Measurements from ENCODE around the gene KCNH5.

The KCNH5 gene

GRCh38 chr14:62947301-62947700 lies 98.0 kb downstream of the KCNH5 start:
- H3K27me3 ChIP-seq (ENCODE audit: insufficient read depth, low read length, poor library complexity, severe bottlenecking), result no peaks in the 10 kb centered on the region
- H3K4me1 ChIP-seq (ENCODE audit: insufficient read depth, low read length, poor library complexity, severe bottlenecking), result no peaks in the 10 kb centered on the region
- no peak overlapping the region for H3K4me2 ChIP-seq (ENCODE audit: low read depth, low read length, poor library complexity, severe bottlenecking)
- TF ChIP-seq CTCF (conservative IDR thresholded peaks at IDR 0.05; ENCODE audit: low read length), result no peak
- TF ChIP-seq EZH2phosphoT487 (IDR thresholded peaks at IDR 0.05; ENCODE audit: borderline replicate concordance), result no peak
- H4K20me1 ChIP-seq (ENCODE audit: insufficient read depth, low read length, poor library complexity, severe bottlenecking), result no peaks in the 10 kb centered on the region
- H3K9me3 ChIP-seq (ENCODE audit: insufficient read depth, low read depth, low read length), result no peaks in the 10 kb centered on the region
- no peak overlapping the region for H3K4me3 ChIP-seq (ENCODE audit: low read length, poor library complexity, severe bottlenecking)
- no peaks in the 10 kb centered on the region for H3K36me3 ChIP-seq (ENCODE audit: insufficient read depth, low read length)
- no peaks in the 10 kb centered on the region for H3K79me2 ChIP-seq (ENCODE audit: insufficient read depth, low read length)
- H2AFZ ChIP-seq (ENCODE audit: low read length), result no peak overlapping the region
- no peak overlapping the region for H3K9ac ChIP-seq (ENCODE audit: low read depth, low read length, poor library complexity, severe bottlenecking)
- no peaks in the 10 kb centered on the region for H3F3A ChIP-seq (ENCODE audit: low read depth)
- H3K9me2 ChIP-seq (replicated peaks; ENCODE audit: low read depth, low read length), result no peaks in the 10 kb centered on the region

- H4K20me1 ChIP-seq (ENCODE audit: insufficient read depth, low read length, poor library complexity, severe bottlenecking), result no peaks in the 10 kb centered on the region
- H3K4me3 ChIP-seq (ENCODE audit: low read length, poor library complexity, severe bottlenecking), result no peak overlapping the region
- no peak overlapping the region for H3K4me2 ChIP-seq (ENCODE audit: low read depth, low read length, poor library complexity, severe bottlenecking)
- no peaks in the 10 kb centered on the region for H3K36me3 ChIP-seq (ENCODE audit: insufficient read depth, low read length)
- no peaks in the 10 kb centered on the region for H3K79me2 ChIP-seq (ENCODE audit: insufficient read depth, low read length)
- H3F3A ChIP-seq (ENCODE audit: low read depth), result no peaks in the 10 kb centered on the region
- H3K4me1 ChIP-seq (ENCODE audit: insufficient read depth, low read length, poor library complexity, severe bottlenecking), result no peaks in the 10 kb centered on the region
- no peaks in the 10 kb centered on the region for H3K9me2 ChIP-seq (replicated peaks; ENCODE audit: low read depth, low read length)
- no peak overlapping the region for H3K9ac ChIP-seq (ENCODE audit: low read depth, low read length, poor library complexity, severe bottlenecking)
- H2AFZ ChIP-seq (ENCODE audit: low read length), result no peak overlapping the region
- no peaks in the 10 kb centered on the region for H3K27me3 ChIP-seq (ENCODE audit: insufficient read depth, low read length, poor library complexity, severe bottlenecking)
- TF ChIP-seq CTCF (conservative IDR thresholded peaks at IDR 0.05; ENCODE audit: low read length) (no peak), EZH2phosphoT487 (IDR thresholded peaks at IDR 0.05; ENCODE audit: borderline replicate concordance) (no peak)
- H3K9me3 ChIP-seq (ENCODE audit: insufficient read depth, low read depth, low read length), result no peaks in the 10 kb centered on the region
Measured at GRCh38 chr14:62946221-62946620, 99.0 kb downstream of the KCNH5 start.

GRCh38 chr14:62943202-62943601 lies 102.1 kb downstream of the KCNH5 start:
- H3K9me2 ChIP-seq (replicated peaks; ENCODE audit: low read depth, low read length), result no peaks in the 10 kb centered on the region
- TF ChIP-seq EZH2phosphoT487 (IDR thresholded peaks at IDR 0.05; ENCODE audit: borderline replicate concordance) (no peak), CTCF (conservative IDR thresholded peaks at IDR 0.05; ENCODE audit: low read length) (no peak)
- no peaks in the 10 kb centered on the region for H3F3A ChIP-seq (ENCODE audit: low read depth)
- no peaks in the 10 kb centered on the region for H3K27me3 ChIP-seq (ENCODE audit: insufficient read depth, low read length, poor library complexity, severe bottlenecking)
- no peaks in the 10 kb centered on the region for H3K79me2 ChIP-seq (ENCODE audit: insufficient read depth, low read length)
- H3K9ac ChIP-seq (ENCODE audit: low read depth, low read length, poor library complexity, severe bottlenecking), result no peak overlapping the region
- H3K4me1 ChIP-seq (ENCODE audit: insufficient read depth, low read length, poor library complexity, severe bottlenecking), result no peaks in the 10 kb centered on the region
- no peaks in the 10 kb centered on the region for H3K9me3 ChIP-seq (ENCODE audit: insufficient read depth, low read depth, low read length)
- no peak overlapping the region for H3K4me2 ChIP-seq (ENCODE audit: low read depth, low read length, poor library complexity, severe bottlenecking)
- no peak overlapping the region for H2AFZ ChIP-seq (ENCODE audit: low read length)
- H4K20me1 ChIP-seq (ENCODE audit: insufficient read depth, low read length, poor library complexity, severe bottlenecking), result no peaks in the 10 kb centered on the region
- H3K4me3 ChIP-seq (ENCODE audit: low read length, poor library complexity, severe bottlenecking), result no peak overlapping the region
- no peaks in the 10 kb centered on the region for H3K36me3 ChIP-seq (ENCODE audit: insufficient read depth, low read length)
